Superior temporal gyrus (tissue), 1 donor: Measurements from ENCODE around the gene PRAMEF25.
"Not testable (repeated sequence)": the region's sequence is repeated elsewhere in the genome, so short reads cannot be mapped to it uniquely, and the experiment has no call there.

Source experiments
- DNase-seq: peaks from one replicate; pipeline ENCODE4 v3.0.0-alpha.2; 2016; ENCODE audit errors: extremely low spot score

PRAMEF25 gene

GRCh38 chr1:13070474-13070873 lies at the start of gene PRAMEF25:
Gene PRAMEF25 (plus strand): TSS chr1:13070774. CDS start chr1:13073694, 2,920 bp downstream.
- DNase-seq: not testable (repeated sequence)

- not testable (repeated sequence) for DNase-seq
Measured at GRCh38 chr1:13056475-13056874, 14.1 kb upstream of the PRAMEF25 start, which contains the start of gene PRAMEF27. Gene PRAMEF27 (minus strand): TSS chr1:13056575. CDS start chr1:13053659, 2,916 bp downstream.

GRCh38 chr1:13116754-13117153 lies 46.2 kb downstream of the PRAMEF25 start, which contains the start of gene HNRNPCL2:
Gene HNRNPCL2 (minus strand): TSS chr1:13116854. CDS start chr1:13116400, 454 bp downstream.
- DNase-seq: not testable (repeated sequence)
